HG03139 (cell line): ENCODE data around the gene MRPL10.
"Not testable (repeated sequence)": the region's sequence is repeated elsewhere in the genome, so short reads cannot be mapped to it uniquely, and the experiment has no call there.

Experiments
- ATAC-seq: cut with Tn5 transposase; IDR thresholded peaks from one replicate; pipeline ENCODE4 v1.9.1; 2021; ENCODE audit not compliant: unreplicated experiment

Gene MRPL10

GRCh38 chr17:47801176-47801765, 30.1 kb downstream of the MRPL10 start:
- ATAC-seq = no peak

GRCh38 chr17:47800686-47801085, 30.7 kb downstream of the MRPL10 start:
- no peak for ATAC-seq

GRCh38 chr17:47797797-47798196, 33.5 kb downstream of the MRPL10 start:
- ATAC-seq = no peak

- no peak for ATAC-seq
These were observed 38.4 kb downstream of the MRPL10 start for GRCh38 chr17:47792979-47793378.

- ATAC-seq = no peak
These were observed 38.9 kb downstream of the MRPL10 start for GRCh38 chr17:47792457-47792856.

- no peak for ATAC-seq
These were observed 40.3 kb downstream of the MRPL10 start for GRCh38 chr17:47791025-47791424.

GRCh38 chr17:47789611-47790561, 41.5 kb downstream of the MRPL10 start:
- no peak for ATAC-seq

- no peak for ATAC-seq
These were observed 45.7 kb downstream of the MRPL10 start for GRCh38 chr17:47785538-47786123.

GRCh38 chr17:47781397-47781796, 49.9 kb downstream of the MRPL10 start:
- ATAC-seq = no peak

GRCh38 chr17:47778184-47778635, 53.1 kb downstream of the MRPL10 start:
- ATAC-seq = no peak

- ATAC-seq = no peak
These were observed 54.8 kb downstream of the MRPL10 start for GRCh38 chr17:47776330-47777197.

- ATAC-seq = no peak
These were observed 56.3 kb downstream of the MRPL10 start for GRCh38 chr17:47774987-47775580.

- ATAC-seq = no peak
These were observed 57.0 kb downstream of the MRPL10 start for GRCh38 chr17:47774331-47774730.

GRCh38 chr17:47773649-47774048, 57.7 kb downstream of the MRPL10 start:
- not testable (repeated sequence) for ATAC-seq
